GM18861 (cell line): ENCODE measurements around the gene TNFRSF18.
"Not testable (repeated sequence)": the region's sequence is repeated elsewhere in the genome, so short reads cannot be mapped to it uniquely, and the experiment has no call there.

ENCODE experiments used
- ATAC-seq: cut with Tn5 transposase; IDR thresholded peaks from one replicate; pipeline ENCODE4 v1.9.1; 2021; ENCODE audit not compliant: unreplicated experiment

TNFRSF18 gene

DNA sequence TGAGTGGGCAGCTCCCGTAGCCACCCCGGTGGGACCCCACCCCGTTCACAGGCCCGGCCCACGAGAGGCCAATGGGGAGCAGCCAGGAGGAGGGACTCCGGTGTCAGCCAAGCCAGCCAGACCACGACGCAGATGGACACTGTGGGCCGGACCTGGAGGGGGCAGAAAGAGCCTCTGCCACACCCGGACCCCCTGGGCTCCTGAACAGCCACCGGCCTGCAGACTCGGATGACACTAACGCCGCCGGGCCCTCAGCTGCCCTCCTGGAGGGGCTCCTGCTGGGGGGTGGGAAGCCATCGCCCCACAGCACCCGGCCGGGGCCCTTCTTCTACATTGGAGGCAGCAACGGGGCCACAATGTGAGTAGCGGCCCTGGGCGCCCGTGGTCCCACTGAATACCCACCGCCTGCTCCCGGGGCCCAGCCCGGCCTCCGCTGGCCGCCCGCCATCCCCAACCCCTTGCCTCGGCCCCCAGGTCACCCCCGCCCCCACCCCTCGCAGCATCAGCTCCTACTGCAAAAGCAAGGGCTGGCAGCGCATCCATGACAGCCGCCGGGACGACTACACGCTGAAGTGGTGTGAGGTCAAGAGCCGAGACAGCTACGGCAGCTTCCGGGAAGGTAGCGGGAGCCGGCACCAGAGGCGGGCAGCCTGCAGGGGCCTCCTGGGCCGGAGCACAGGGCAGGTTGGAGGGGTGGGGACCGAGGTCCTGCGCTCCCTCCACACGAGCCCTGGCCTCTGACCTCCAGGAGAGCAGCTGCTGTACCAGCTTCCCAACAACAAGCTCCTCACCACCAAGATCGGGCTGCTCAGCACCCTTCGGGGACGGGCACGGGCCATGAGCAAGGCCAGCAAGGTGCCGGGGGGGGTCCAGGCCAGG, 26.2 kb downstream of the TNFRSF18 start:
- no peak for ATAC-seq

DNA sequence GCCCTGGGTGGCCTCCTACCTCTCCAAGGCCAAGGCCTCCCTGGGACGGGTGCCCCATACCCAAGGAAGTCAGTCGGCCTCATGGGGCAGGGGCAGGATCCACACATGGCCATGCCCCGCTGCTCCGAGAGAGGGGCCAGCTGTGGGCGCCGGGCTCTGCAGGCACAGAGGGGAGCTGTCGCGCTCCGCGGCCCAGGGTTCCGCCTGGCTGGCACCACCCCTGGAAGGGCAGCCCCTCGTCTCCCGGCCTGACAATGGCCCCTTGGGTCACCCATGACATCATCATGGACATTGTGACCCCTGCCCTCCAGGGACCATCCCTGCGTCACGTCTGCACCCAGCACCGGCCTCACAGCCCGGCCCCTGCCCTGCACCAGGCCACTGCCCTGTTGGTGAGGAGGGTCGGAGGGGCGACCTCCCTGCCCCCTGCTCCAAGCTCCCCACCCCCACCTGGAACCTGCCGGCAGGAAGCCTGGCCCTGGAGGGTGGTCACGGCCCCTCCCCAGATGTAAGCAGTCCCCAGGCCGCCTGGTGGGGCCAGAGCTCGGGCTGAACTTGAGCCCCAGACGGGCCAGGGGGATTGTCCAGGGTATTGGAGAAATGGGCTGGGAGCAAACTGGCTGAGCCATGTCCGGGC, 26.9 kb downstream of the TNFRSF18 start:
- ATAC-seq: no peak

DNA sequence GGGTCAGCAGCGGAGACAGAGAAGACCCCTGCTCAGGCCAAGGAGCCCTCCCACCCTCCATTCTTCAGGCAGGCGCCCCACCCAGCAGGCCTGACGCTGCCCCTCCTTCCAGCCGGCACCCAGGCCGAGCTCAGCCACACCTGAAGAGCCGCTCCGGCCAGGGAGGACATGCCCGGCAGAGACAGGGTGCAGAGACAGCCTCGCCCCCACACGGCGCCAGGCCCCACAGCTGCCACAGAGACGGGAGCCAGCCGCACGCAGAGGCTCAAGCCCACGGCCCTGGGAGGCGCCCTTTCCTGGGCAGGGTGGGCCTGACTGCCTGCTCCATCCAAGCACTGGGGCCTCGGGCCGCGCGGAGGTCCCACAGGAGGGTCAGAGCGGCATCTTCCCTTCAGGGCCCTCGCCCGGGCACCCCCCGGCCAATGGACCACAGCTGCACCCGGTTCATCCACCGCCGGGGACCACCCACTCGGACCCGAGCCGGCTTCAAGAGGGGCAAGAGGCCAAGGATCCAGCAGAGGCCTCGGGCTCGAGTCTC, 27.5 kb downstream of the TNFRSF18 start:
- ATAC-seq: no peak

DNA sequence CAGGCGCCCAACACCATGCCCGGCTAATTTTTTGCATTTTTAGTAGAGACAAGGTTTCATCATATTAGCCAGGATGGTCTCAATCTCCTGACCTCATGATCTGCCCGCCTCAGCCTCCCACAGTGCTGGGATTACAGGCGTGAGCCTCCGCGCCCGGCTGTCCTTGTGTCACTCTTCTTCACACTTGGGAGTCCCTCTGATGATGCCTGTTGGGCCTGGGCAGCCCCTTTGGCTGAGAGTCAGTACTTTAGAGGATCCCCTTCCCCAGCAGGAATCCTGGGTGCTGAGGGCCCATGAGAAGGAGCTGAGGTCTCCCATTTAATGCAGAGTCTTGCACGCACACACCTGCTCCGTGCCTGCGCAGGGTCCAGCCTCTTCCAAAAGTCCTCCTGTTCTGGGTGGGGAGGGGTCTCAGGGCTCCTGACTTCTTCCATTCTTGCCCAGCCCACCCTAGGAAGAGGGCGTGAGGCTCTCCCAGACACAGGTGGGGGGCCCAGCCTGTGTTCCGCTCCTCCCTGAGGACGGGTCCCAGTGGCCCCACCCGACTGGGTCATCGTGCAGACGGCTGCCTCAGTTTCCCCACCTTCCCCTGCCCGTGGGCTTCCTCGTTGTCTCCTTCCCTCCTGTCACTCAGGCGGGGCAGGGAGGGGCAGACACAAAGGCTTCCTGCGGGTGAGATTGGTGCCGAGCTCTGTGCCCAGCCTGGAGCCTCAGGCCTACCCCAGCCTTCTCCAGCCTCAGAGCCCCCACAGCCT, 28.8 kb downstream of the TNFRSF18 start:
- ATAC-seq: no peak

DNA sequence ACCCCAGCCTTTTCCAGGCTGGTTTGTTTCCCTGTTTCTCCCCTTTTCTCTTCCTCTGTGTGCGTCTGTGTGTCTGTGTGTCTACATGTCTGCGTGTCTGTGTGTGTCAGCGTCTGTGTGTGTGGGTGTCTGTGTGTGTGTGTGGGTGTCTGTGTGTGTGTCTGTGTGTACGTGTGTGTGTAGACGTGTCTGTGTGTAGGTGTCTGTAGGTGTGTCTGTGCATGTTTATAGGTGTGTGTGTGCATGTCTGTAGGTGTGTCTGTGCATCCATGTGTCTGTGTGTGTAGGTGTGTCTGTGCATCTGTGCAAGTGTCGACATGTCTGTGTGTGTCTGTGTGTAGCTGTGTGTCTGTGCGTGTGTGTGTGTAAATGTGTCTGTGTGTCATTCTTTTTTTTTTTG, 29.5 kb downstream of the TNFRSF18 start:
- no peak for ATAC-seq

DNA sequence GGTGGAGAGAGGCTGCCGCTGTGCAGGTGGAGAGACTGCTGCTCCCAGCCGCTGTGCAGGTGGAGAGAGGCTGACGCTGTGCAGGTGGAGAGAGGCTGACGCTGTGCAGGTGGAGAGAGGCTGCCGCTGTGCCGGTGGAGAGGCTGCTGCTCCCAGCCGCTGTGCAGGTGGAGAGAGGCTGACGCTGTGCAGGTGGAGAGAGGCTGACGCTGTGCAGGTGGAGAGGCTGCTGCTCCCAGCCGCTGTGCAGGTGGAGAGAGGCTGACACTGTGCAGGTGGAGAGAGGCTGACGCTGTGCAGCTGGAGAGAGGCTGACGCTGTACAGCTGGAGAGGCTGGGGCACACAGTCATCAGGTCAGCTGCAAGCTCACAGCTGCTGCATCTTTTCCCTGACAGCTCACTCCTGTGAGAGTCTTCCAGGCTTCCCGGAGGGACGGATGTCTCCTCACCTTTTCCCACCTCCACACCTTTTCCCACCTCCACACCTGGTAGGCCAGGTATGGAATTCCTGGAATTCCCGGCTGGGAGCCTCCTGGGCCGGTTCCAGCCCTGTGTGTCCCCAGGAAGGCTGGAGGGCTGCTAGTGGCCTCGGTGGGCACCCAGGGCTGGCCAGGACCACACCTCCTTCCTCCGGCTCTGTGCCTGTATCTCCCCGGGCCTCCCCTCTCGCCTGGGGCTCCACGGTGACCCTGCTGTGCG, 30.2 kb downstream of the TNFRSF18 start:
- ATAC-seq: not testable (repeated sequence)

DNA sequence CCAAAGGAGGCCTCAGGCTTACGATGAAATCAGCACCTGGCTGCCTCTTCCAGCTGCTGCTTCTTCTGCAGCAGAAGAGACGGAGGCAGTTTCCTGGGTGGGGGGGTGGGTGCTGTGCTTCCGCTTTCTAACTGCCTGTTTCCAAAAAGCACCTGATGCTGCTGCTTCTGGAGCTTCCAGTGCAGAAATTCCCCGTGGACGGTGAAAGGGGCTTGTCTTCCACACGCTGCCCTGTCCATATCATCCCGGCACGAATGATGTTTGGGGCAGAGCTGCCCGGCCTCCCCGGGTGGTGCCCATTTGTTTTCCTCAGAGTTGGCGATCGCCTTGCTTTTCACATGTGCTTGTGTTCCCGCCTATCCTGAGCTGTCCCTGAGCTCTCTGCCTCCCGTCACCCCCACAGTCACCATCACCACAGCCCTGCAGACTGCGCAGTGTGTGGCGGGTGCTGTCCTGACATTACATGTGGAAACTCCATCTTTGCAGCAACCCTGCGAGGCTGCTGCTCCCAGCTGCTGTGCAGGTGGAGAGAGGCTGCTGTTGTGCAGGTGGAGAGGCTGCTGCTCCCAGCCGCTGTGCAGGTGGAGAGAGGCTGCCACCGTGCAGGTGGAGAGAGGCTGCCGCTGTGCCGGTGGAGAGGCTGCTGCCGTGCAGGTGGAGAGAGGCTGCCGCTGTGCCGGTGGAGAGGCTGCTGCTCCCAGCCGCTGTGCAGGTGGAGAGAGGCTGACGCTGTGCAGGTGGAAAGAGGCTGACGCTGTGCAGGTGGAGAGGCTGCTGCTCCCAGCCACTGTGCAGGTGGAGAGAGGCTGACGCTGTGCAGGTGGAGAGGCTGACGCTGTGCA, 30.9 kb downstream of the TNFRSF18 start:
- no peak for ATAC-seq

DNA sequence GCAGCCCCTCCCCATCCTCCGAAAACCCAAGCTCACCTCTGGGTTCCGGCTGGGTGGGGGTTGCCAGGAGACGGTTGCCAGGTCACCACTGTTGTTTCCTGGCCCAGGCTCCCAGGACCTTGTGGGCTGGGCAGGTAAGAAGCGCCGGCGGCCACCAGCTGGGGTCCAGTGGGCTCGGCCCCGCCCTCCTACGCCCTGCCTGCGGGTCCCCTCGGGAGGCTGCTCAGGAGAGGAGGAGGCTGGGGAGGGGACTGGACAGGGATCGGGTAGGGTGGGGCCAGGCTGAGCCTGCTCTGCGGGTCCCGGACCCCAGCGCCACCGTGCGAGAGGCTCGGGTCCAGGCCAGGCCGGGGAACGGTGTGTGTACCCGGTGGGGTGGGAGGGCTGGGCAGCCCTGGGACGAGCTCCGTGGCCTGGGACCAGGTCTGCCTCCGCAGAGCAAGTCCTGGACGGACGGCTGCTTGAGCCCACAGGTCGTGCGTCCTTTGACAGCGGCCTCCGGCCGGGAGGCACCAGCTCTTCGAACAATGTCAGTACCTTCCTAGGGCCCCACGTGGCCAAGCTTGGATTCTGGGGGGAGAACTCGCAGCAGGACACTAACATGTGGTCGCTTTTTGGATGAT, 32.5 kb downstream of the TNFRSF18 start, which contains the start of gene TTLL10:
TTLL10 (plus strand) TSS at position 88 of the 623 bp plus-strand sequence. CDS start 5,336 bp downstream, outside the sequence.
- ATAC-seq: no peak

DNA sequence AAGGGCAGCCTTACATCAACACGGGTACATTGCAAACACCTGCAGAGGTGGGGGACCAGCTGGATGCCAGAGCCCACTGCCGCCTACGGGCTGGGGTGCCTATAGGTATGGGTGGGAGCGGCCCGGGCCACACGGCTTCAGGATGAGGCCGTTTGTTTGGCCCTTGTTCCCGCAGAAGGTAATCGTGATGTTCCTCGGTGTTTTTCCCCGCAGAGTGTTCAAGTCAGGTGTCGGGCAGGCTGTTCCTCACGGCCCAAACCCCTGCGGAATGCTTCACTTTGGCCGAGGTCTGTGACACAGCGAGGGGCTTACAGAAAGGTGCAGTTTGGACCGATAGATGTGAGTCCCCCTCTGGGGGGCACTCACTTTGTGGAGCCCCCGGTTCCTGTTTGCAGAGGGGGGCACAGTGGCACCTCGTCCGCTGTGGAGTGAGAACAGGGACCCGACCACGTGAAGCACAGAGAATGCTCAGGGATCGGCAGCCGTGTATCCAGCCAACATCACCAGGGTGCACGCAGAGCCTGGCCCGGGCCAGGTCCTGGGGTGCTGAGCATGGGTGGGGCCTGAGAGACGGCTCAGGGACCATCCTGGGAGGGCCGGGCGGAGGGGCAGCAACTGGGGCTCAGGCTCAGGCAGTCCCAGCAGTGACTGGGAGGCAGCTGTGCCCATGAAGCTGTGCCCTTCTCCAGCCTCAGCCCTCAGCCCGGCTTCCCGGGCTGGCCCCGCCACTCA, 33.2 kb downstream of the TNFRSF18 start:
- no peak for ATAC-seq

DNA sequence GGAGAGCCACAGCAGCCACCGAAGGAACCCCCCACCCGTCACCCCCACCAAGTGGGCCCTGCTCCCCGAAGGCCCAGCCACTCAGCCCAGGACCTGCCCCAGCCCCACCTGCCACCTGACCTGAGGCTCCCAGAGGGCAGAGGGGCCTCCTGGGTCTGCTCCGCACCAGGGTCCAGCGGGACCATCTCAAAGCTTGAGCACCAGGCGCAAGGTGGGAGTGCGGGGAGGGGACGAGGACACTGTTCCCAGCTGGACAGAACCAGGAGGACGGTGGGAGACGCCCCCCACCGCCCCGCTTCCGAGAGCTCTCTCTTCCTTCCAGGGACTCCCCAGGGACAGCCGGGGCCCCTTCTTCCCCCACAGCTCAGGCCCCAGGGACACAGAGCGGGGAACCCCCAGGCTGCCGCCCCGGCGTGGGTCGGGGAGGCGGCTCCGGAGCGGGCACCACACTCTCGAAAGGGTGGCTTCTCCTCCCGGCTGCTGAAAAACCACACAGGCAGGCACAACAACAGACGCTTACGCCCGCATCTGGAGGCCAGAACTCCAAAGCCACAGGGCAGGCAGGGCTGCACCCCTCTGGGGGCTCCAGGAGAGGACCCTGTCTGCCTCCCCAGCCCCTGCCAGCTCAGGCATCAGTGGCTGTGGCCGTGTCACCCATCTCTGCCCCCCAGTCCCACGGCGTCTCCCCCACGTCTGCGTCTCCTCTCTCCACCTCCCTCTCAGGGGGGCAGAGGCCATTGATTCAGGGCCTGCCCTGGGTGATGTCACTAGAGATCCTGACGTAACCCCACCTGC, 34.6 kb downstream of the TNFRSF18 start:
- no peak for ATAC-seq

DNA sequence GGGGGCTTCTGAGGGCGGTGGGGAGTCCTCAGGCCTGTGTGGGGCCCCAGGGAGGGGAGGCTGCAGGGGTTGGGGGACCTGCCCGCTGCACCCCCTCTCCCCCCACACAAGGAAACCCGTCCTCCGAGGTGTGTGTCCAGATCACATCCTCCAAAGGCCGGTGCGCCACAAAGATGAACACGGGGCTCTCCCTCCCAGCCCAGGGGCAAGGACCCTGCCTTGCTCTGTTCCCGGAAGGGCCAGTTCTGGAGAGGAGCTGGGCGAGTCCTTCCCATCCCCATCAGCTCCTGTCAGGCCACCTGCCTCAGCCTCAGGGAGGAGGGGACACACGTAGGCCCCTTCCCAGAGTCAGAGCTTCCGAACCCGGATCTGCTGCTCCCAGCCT, 35.2 kb downstream of the TNFRSF18 start:
- ATAC-seq: no peak

DNA sequence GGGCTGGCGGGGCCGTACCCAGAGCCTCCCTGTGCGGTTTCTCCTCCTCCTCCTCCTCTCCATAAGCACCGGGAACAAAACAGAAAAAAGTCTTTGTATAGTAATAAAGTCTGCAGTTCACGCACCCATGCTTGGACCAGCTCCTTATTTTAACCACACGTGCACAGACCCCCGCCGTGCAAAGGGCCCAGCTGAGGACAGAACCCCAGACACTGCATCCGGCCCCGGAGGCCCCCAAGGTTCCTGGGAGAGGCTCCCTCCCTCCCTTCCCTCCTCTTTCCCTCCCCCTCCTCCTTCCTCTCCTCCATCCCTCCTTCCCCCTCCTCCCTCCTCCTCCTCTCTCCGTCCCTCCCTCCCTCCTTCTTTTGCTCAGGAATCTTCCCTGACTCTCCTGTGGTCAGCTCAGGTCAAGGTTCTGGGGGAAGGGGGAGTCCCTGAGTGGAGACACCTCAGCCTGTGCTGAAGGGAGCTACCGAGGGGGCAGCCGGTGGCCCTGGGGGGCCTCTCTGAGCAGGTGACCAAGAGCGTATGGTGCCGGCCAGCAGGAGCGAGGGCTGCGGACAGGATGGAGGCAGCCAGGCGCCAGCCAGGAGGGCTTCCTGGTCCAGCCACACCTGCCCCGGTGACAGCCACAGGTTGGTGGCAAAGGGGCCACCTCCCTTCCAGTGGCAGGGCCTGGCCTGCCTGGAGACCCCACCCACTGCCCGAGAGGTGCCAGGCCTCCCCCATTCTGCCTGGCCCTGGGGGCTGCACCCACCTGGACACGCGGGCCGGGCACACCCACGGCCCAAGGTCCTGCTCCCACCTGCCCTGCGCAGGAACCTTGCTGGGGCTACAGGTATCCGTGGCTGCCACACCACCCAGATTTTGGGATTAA, 35.9 kb downstream of the TNFRSF18 start:
- no peak for ATAC-seq

DNA sequence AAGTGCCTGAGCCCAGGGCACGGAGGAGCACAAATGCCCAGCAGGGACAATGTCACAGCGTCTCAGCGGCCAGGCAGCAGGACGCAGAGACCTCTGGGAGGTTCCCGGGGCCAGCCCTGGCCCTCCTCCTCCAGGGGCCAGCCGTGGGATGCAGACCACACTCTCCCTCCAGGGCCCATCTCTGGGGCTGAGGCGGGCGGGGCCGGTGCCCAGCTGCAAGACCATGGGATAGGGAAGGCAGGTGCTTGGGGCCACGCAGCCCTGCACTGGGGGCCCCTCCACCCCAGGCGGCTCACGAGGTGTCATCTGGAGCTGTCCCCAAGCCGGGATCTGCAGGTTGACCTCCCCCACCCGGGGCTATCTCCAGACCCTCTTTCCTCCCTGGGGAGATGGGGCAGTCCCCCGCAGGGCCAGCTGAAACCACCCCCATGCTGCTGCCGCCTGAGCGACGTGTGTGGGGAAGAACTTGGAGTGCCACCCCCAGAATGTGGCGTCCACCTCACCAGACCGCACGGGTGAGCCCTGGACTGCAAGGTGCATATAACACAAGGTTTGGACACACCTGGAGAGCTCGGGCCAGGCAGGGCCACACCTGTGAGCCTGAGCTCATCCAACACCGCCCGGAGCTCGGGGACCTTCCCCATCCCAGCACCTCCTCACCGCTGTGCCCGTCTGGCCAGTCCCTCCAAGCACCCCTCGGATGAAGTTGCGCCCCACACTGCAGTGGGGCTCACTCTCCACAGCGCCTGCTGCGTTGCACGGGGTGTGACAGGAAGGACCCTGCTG, 36.8 kb downstream of the TNFRSF18 start:
- no peak for ATAC-seq

DNA sequence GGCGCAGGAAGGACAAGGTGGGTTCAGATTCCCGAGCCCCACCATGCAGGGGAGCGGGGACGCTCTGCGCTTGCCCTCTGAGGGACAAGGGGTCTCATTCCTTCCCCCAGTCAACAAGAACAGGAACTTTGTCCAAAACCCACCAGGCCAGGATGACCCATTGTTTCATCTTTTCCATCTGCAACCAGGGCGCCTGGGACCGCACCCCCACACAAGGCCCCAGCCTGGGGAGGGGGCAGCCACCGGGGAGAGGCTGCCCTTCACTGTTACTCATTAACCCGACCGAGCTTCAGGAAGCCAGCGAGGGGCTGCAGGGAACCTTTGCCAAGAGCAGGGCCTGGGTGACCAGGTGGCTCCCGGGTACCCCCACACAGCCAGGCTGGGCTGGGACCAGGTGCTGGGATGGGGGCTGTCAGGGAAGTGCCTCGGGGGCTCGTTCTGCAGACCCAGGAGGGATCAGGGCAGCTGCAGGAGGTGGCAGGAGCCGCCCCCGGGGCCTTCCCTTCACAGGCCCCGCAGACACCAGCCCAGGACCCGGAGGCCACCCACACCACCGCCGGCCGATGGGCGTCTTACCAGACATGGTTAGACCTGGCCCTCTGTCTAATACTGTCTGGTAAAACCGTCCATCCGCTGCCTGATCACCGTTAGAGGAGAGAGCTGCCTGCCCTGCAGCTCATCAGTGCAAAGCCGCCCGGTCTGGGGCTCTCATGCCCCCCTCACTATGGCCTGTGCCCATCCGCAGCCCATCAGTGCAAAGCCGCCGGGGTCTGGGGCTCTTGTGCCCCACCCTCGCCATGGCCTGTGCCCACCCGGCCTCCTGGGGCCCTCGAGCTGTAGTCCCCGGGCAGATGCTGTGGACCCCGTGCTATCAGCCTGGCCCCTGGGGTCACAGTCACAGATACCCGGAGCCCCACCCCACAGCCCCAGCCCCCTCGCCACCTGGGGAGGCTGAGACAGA, 37.7 kb downstream of the TNFRSF18 start:
- ATAC-seq: no peak

DNA sequence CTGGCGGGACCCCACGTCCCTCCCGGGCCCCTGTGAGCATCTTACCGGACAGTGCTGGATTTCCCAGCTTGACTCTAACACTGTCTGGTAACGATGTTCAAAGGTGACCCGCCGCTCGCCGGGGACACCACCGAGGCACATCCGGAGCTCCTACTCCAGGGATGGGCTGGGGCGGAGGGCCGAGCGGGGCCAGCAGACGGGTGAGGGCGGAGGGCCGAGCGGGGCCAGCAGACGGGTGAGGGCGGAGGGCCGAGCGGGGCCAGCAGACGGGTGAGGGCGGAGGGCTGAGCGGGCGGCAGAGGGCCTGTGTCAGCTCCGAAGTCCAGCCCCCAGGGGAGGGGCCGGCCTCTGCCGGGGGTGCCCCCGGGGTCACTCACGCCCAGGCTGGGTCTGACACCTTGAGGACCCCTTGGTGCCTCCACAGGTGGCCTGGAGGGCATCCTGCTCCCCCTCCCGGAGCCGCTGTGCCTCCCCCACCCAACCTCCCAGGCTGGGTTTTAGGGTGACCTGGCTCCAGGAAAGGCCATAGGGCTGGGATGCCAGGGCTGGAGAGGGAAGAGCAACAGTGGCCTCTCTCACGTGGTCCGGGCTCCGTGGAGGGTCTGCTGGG, 38.4 kb downstream of the TNFRSF18 start:
- ATAC-seq: no peak
